Esophagus squamous epithelium (tissue), 5 donors: ENCODE data around the gene ARHGAP27. TPM values are rescaled to one million over a fixed set of nuclear protein-coding genes. Genes with fewer than 3 reads are reported as not detected.

Experiments
- DNase-seq: peaks from one replicate; lab custom pipeline; 2025; lab: John Stamatoyannopoulos, UW
- H3K27ac ChIP-seq, 4 donors: fragments of 200-600 bp; sonication (generic); one replicate each; pipeline ENCODE4 v1.5.1; 2016 to 2019; ENCODE audit warnings: mild to moderate bottlenecking in 1 of 4
- H3K27me3 ChIP-seq, 4 donors: fragments of 200-600 bp; sonication (generic); 1 replicate in 3 of 4; 2 replicates in 1 of 4; pipeline versions ENCODE4 v1.5.1 to v1.6.0; 2017 to 2021; ENCODE audit warnings: antibody characterized with exemption in 1 of 4
- H3K36me3 ChIP-seq, 3 donors: fragments of 200-600 bp; sonication (generic); one replicate each; pipeline ENCODE4 v1.5.1; 2016 to 2019
- H3K4me1 ChIP-seq, 3 donors: fragments of 200-600 bp; sonication (generic); one replicate each; pipeline ENCODE4 v1.5.1; 2017 to 2019
- H3K4me3 ChIP-seq, 4 donors: fragments of 200-600 bp; sonication (generic); 1 replicate in 3 of 4; 2 replicates in 1 of 4; pipeline ENCODE4 v1.5.1; 2016 to 2019; ENCODE audit warnings: mild to moderate bottlenecking in 2 of 4, moderate library complexity in 1 of 4
- H3K9me3 ChIP-seq, 3 donors: fragments of 200-600 bp; sonication (generic); one replicate each; pipeline ENCODE4 v1.5.1; 2016 to 2019
- CTCF ChIP-seq, 6 experiments: fragments of 450-650 bp in 4 of 6; fragments of 200-600 bp in 2 of 6; sonication (generic) in 2 of 6; IDR thresholded peaks; one replicate each; pipeline ENCODE4 v1.5.1; 2016 to 2019; ENCODE audit warnings: antibody characterized with exemption in 6 of 6, mild to moderate bottlenecking in 4 of 6, moderate library complexity in 4 of 6
- POLR2A ChIP-seq, 4 donors: fragments of 450-650 bp; IDR thresholded peaks; one replicate each; pipeline ENCODE4 v1.6.1; 2017; ENCODE audit warnings: antibody characterized with exemption in 4 of 4, mild to moderate bottlenecking in 4 of 4, moderate library complexity in 3 of 4
- WGBS, 2 donors: methylation state at CpG; one replicate each; pipeline ENCODE4 v1.1.5; 2018; 5-methylcytosine and 5-hydroxymethylcytosine counted together
- intact Hi-C: fragments of 100-400 bp; cut with DNase I; formaldehyde crosslinking; loops from one replicate; pipeline ENCODE4 v1.15.0; 2022
- total RNA-seq, 4 donors: library from RNA; depleted of rRNA; stranded (reverse); fragments of >200 nt; gene quantifications; one replicate each; pipeline ENCODE4 v1.1.0, GENCODE V29; 2016
- donor health status: DM: yes; HTN: yes; CAD: no.

ARHGAP27 gene
- total RNA-seq, 4 donors from 2014 or later = 37.7 to 146 (median 103) TPM

GRCh38 chr17:45389354-45389753 is 43.3 kb downstream of the ARHGAP27 start:
- no peak overlapping the region for H3K27ac ChIP-seq
- H3K4me1 ChIP-seq = peaks cover 0 to 9% (median 0%) of the 10 kb centered on the region in 3 donors
- no CpG with 5 or more reads among the region's 3 CpGs for WGBS, 2 donors
- peaks cover 0 to 11% (median 6%) of the 10 kb centered on the region in 3 donors for H3K36me3 ChIP-seq
- DNase-seq = no peak
- no peaks in the 10 kb centered on the region for H3K9me3 ChIP-seq
- intact Hi-C loops = loop anchor here (5.0 kb wide), 2 partner anchors 112 to 172 kb away; no protein-coding TSS in a partner anchor
- H3K27me3 ChIP-seq = peaks cover 0 to 16% (median 0%) of the 10 kb centered on the region in 4 donors
- TF ChIP-seq CTCF (IDR thresholded peaks at IDR 0.05) (no peak), POLR2A (IDR thresholded peaks at IDR 0.05) (no peak)
- no peak overlapping the region for H3K4me3 ChIP-seq

DNA sequence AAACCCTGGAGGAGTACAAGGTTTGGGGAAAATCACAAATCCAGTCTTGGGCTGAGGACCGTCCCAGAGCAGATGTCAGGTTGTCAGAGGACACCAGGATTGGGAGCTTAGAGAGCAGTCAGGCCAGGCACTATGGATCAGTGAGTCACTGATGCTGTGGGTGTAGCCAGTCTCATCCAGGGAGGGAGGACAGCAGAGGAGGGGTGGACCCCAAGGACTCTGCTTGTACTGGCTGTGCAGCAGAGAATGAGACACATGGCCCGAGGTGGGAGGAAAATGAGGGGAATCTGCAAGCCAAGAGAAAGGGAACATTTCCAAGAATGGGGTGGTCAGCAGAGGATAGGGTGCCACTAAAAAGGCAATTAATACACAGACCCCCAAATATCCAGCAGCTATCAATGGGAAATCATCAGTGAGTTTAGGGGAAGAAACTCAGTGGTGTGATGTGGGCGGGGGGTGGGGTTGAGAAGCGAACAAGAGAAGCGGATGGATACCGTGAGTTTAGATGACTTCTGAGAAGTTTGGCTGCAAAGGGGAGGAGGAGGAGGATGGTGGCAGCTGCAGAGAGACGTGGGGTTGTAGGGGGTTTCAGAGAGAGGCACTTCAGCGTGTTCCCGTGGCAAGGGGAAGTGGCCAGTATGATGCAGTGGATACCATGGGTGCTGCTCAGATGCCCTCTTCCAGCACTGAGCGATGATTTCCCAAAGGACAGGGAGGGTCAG is 43.9 kb downstream of the ARHGAP27 start:
- Histone ChIP-seq H3K36me3 (peaks cover 0 to 5% (median under 1%) of the 10 kb centered on the region in 3 donors), H3K4me3 (no peak overlapping the region), H3K27me3 (peaks cover 0 to 16% (median 0%) of the 10 kb centered on the region in 4 donors), H3K9me3 (no peaks in the 10 kb centered on the region), H3K27ac (no peak overlapping the region), H3K4me1 (peaks cover 0 to 9% (median 0%) of the 10 kb centered on the region in 3 donors)
- intact Hi-C loops = loop anchor here (5.0 kb wide), 2 partner anchors 111 to 171 kb away; no protein-coding TSS in a partner anchor
- TF ChIP-seq CTCF (IDR thresholded peaks at IDR 0.05) (no peak), POLR2A (IDR thresholded peaks at IDR 0.05) (no peak)
- WGBS, 2 donors = 63 to 67% methylated on average over 10 of the region's 10 CpGs
- DNase-seq = no peak

DNA sequence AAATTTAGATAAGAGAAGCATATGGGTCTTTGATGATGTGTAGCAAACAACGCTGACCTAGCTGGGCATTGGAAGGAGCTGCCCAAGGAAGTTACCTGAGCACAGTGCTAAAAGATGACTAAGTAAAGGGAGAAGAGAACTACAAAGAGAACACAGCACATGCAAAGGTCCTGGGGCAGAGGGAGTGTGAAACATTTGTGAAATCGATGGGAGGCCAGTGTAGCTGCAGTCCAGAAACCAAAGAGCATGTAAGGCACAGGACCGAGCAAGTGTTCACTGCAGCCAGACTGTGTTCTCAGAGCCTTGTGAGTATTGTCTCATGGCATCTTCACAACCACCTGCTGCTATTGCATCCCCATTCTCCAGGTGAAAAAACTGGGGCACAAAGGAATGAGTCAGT is 44.9 kb downstream of the ARHGAP27 start:
- Histone ChIP-seq H3K27ac (no peak overlapping the region), H3K36me3 (no peaks in the 10 kb centered on the region), H3K27me3 (peaks cover 0 to 16% (median 0%) of the 10 kb centered on the region in 4 donors), H3K4me3 (no peak overlapping the region), H3K9me3 (no peaks in the 10 kb centered on the region), H3K4me1 (peaks cover 0 to 9% (median 0%) of the 10 kb centered on the region in 3 donors)
- no peak for DNase-seq
- TF ChIP-seq CTCF (IDR thresholded peaks at IDR 0.05) (no peak), POLR2A (IDR thresholded peaks at IDR 0.05) (no peak)
- 77 to 96% methylated on average over 3 of the region's 3 CpGs for WGBS, 2 donors
- intact Hi-C loops = loop anchor here (5.0 kb wide), 2 partner anchors 110 to 170 kb away; no protein-coding TSS in a partner anchor

GRCh38 chr17:45386178-45386577 is 46.5 kb downstream of the ARHGAP27 start:
- Histone ChIP-seq H3K4me3 (no peak overlapping the region), H3K36me3 (no peaks in the 10 kb centered on the region), H3K4me1 (peaks cover 0 to 25% (median 5%) of the 10 kb centered on the region in 3 donors), H3K27me3 (peaks cover 0 to 16% (median 0%) of the 10 kb centered on the region in 4 donors), H3K9me3 (no peaks in the 10 kb centered on the region), H3K27ac (no peak overlapping the region)
- DNase-seq = no peak
- TF ChIP-seq POLR2A (IDR thresholded peaks at IDR 0.05) (no peak), CTCF (IDR thresholded peaks at IDR 0.05) (no peak)
- intact Hi-C loops = loop anchor here (5.0 kb wide), 2 partner anchors 109 to 169 kb away; no protein-coding TSS in a partner anchor
- 66 to 69% methylated on average over 4 of the region's 4 CpGs for WGBS, 2 donors
